GM19324 (cell line): ENCODE measurements around the gene KIF17.

Source experiments
- ATAC-seq: cut with Tn5 transposase; IDR thresholded peaks from one replicate; pipeline ENCODE4 v1.9.1; 2021; ENCODE audit warnings: mild to moderate bottlenecking, moderate library complexity; ENCODE audit not compliant: unreplicated experiment, low FRiP score

KIF17 gene

DNA sequence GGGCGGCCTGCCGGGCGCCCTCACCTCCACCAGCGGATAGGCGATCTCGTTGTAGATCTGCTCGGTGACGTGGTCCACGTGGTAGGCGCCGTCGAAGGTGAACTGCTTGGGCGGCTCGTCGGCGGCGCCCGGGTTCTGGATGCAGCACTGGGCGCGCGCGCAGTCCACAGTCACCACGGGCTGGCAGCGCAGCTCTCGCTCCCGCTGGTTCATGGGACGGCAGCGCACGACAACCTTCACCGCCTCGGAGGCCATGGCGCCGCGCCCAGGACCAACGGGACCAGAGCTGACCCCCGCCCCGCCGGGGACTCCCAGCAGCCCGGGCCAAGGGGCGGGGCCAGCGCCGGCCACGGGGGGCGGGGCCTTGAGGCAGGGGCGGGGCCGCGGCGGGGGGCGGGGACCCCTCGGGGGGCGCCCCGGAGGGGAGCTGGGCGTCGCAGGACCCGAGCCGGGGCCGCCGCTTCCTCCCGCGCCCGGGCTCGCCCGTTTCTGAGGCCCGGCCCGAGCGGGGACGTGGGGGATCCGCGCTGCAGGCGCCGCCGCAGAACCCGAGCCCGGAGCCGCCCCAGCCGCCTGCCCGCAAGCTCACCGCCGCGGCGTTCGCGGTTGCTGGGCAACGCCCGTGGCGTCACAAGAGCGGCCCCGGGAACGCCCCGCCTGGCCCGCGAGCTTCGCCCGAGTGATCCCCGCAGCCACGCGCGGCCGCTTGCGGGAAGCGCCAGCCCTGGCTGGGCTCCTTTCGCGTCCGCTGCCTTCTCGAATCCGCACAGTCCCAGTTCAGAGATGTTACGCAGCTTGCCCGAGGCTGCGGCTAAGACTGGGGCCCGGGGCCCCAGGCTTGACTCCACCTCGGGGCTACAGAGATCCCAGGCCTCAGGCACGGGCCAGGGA lies at the start of gene KIF17:
Gene KIF17 (minus strand): TSS at position 556 of the 891 bp plus-strand sequence. CDS start 301 bp downstream, at position 255.
- no peak for ATAC-seq

DNA sequence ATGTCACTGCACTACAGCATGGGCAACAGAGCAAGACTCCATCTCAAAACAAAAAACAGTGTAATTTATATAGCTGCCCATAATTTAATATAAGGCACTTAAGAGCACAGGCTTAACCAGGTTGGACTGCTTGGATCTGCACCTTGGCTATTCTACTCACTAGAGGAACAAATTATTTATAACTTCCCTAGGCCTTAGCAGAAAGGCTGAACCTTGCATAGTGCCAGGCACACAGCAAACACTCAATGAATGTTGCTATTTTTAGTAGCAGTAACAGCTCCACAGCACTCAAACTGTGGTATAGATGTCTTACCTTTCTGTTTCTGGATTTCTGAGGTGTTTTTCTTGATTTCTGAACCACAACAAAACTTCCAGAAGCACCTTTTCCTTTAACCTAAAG lies 49.5 kb upstream of the KIF17 start:
- no peak for ATAC-seq

GRCh38 chr1:20763417-20763816 lies 45.6 kb upstream of the KIF17 start:
- no peak for ATAC-seq

DNA sequence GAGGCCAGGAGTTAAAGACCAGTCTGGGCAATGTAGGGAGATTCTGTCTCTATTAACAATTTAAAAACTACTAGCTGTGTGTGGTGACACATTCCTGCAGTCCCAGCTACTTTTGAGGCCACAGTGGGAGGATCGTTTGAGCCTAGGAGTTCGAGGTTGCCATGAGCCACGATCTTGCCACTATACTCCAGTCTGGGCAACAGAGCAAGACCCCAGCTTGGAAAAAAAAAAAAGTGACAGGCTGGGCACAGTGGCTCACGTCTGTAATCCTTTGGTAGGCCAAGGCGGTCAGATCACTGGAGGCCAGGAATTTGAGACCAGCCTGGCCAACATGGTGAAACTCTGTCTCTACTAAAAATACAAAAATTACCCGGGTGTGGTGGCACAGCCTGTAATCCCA lies 42.5 kb upstream of the KIF17 start:
- ATAC-seq, result no peak

GRCh38 chr1:20753589-20753988 lies 35.8 kb upstream of the KIF17 start:
- ATAC-seq, result no peak

DNA sequence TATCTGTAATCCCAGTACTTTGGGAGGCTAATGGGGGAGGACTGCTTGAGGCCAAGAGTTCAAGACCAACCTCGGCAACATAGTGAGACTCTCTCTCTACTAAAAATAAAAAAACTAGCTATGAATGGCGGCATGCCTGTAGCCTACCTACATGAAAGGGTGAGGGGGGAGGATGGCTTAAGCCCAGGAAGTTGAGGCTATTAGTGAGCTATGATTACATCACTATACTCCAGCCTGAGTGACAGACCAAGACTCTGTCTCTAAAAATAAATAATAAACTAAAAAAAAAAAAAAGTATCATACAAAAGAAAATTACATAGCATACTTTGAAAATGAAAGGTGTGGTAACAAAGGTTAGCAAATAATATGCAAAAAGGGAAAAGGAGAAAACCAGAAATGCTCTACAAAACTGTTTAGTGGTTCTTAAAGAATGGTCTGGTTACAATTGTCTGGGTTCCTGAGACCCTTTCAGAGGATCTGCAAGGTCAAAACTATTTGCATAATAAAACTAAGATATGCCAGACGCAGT lies 33.7 kb upstream of the KIF17 start:
- no peak for ATAC-seq

GRCh38 chr1:20742671-20743070 lies 24.9 kb upstream of the KIF17 start:
- no peak for ATAC-seq

GRCh38 chr1:20740781-20741180 lies 23.0 kb upstream of the KIF17 start:
- no peak for ATAC-seq

GRCh38 chr1:20739225-20739624 lies 21.4 kb upstream of the KIF17 start:
- ATAC-seq, result no peak

DNA sequence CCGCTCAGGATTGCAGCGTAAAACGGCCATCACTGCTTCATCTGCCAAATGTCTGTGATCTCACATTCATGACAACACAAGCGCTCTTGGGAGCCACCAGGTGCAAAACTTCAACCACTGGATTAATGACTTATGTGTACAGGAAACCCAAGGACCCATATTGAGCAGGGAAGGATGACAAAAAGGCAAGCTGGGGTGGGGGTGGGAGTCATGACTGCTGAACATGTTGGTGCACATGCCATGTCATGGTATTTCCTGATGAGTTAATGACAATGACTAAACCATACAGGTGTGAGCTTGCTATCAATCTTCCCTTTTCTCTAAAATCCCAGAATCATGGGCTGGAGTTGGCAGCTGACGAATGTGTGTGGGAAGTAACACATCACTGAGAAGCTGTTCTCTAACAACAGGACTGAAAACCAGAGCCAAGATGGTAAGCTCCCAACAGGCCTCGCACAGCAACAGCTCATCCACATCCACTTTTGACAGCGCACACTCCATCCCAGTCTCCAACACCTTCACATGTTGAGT lies 17.8 kb upstream of the KIF17 start:
- ATAC-seq, result no peak

DNA sequence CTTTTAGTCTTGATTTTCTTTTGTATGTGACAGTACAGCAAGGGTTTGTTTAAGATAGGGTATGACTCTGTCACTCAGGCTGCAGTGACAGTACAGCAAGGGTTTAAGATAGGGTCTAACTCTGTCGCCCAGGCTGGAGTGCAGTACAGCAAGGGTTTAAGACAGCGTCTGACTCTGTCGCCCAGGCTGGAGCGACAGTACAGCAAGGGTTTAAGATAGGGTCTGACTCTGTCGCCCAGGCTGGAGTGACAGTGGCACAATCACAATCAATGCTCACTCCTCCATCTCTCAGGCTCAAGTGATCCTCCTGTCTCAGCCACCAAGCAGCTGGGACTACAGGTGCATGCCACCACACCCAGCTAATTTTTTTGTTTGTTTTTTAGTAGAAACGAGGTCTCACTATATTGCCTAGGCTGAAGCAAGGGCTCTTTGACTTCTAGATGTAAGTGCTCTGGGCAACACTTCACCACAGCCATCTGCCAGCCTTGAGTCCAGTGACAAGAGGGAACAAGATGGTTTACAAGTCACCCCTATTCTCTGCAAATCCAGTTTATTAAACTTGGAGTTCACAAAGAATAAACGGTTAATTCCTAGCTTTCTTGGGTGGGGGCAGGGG lies 15.7 kb upstream of the KIF17 start:
- ATAC-seq, result no peak

- ATAC-seq, result peak; percentile 48
Measured at GRCh38 chr1:20732588-20733359, 15.0 kb upstream of the KIF17 start, which contains the start of gene SH2D5. TSS of gene SH2D5 (minus strand) at chr1:20732703. CDS start at chr1:20728044, 4,659 bp downstream.

GRCh38 chr1:20732071-20732587 lies 14.3 kb upstream of the KIF17 start:
- no peak for ATAC-seq

GRCh38 chr1:20731057-20731991 lies 13.5 kb upstream of the KIF17 start:
- ATAC-seq, result no peak

- no peak for ATAC-seq
Measured at GRCh38 chr1:20730690-20731056, 12.9 kb upstream of the KIF17 start.

DNA sequence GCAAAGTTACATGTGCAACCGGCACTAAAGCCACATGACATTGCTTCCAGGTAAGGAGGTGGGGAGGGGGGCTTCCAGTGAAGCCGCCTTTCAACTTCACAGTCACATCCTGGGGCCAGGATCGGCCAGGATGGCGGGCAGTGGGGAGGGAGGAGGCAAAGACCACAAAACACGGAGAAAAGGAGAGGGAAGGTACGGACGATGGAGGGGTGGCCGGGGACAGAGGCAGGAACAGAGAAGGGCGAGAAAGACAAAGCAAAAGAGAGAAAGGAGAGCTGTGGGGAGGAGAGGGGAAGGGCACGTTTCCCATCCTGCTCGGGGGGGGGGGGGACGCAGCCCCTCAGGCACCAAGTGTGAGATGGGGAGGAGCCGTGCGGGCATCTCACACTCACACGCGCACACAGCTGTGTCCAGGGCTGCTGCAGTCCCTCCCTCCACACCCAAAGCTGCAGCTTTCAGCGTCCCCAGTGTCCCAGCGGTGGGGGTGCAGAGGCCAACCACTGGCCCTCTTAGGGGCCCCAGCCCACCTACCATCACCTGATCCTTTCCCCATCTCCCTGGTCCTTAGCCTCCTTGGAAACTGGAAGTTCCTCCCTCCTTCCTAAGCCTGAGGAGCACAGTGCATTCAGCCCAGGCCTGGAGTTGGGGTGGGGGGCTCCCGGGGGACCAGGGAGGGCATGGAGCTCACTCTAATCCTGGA lies 12.3 kb upstream of the KIF17 start:
- no peak for ATAC-seq

GRCh38 chr1:20729155-20729931 lies 11.5 kb upstream of the KIF17 start:
- no peak for ATAC-seq
